ENCODE data around the gene AKAP7.

AKAP7 gene

DNA sequence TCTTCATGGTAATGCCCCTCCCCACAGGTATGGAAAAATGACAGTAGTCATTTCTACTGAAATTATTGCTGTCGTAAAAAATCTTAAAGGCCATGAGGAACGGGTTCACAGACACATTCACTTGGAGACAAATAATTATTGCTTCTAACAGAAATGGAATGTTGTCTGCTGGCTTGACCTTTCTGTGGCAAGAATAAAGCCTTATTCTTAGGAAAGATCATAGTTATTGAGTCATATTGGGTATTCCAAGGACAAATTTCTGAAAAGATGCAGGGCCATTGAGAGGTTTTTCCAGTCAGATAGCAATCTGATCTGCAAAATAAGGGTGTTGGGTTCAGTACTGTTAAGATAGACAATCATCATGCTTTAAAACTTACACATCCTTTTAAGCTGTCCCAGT is 29.2 kb downstream of the AKAP7 start:
- Histone ChIP-seq H3K36me3 (ENCODE audit: control insufficient read depth, insufficient read depth, low read length) (no peaks in the 10 kb centered on the region), H3K18ac (ENCODE audit: low read length) (no peak overlapping the region), H2AK5ac (ENCODE audit: low read length) (no peak overlapping the region), H2BK15ac (replicated peaks; ENCODE audit: low read depth) (no peak overlapping the region), H2BK5ac (ENCODE audit: low read length) (no peak overlapping the region), H4K8ac (ENCODE audit: low read depth, low read length) (no peak overlapping the region), H3K4me3 (ENCODE audit: low read length) (no peak overlapping the region), H3K4me2 (ENCODE audit: low read length) (no peak overlapping the region), H3K4me1 (ENCODE audit: control insufficient read depth, low read depth, low read length) (no peaks in the 10 kb centered on the region), H4K5ac (ENCODE audit: low read length) (no peak overlapping the region), H3K9ac (ENCODE audit: low read length) (no peak overlapping the region), H3K27me3 (ENCODE audit: insufficient read depth, low read length, poor library complexity) (no peaks in the 10 kb centered on the region), H3K79me2 (ENCODE audit: control insufficient read depth, insufficient read depth, low read length) (no peaks in the 10 kb centered on the region), H3K4ac (ENCODE audit: low read depth, low read length) (no peak overlapping the region), H3K27ac (ENCODE audit: low read depth, low read length) (no peak overlapping the region), H3K79me1 (ENCODE audit: low read length) (no peaks in the 10 kb centered on the region), H3K56ac (ENCODE audit: low read length) (no peak overlapping the region), H2BK120ac (ENCODE audit: low read depth, low read length) (peak overlapping the region; percentile 38), H3K23ac (ENCODE audit: low read length) (no peak overlapping the region)
- no peak for DNase-seq
- no CpG with 5 or more reads among the region's 2 CpGs for WGBS (ENCODE audit: extremely low coverage, insufficient coverage, low lambda C conversion rate)

DNA sequence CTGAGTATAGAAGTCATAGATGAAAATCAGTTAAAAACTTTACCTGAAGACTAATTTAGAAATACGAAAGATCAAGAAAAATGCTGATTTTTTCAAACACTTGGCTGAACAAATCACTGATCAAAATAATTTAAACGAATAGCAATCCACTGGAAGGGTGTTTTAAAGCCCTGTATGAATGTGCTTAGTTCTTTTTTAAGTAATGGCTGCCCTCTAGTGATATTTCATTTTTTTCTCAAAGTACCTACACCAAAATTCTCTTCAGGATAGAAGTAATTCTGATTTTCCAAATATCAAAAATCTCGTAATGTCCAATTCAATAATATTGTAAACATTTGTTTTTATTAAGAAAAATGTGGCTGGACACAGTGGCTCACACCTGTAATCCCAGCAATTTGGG is 32.5 kb downstream of the AKAP7 start:
- no peak overlapping the region for H3K9ac ChIP-seq (ENCODE audit: low read length)
- H2BK5ac ChIP-seq (ENCODE audit: low read length): no peak overlapping the region
- no CpG with 5 or more reads among the region's 3 CpGs for WGBS (ENCODE audit: extremely low coverage, insufficient coverage, low lambda C conversion rate)
- no peaks in the 10 kb centered on the region for H3K27me3 ChIP-seq (ENCODE audit: insufficient read depth, low read length, poor library complexity)
- H4K5ac ChIP-seq (ENCODE audit: low read length): no peak overlapping the region
- H3K18ac ChIP-seq (ENCODE audit: low read length): no peak overlapping the region
- DNase-seq: no peak
- no peaks in the 10 kb centered on the region for H3K36me3 ChIP-seq (ENCODE audit: control insufficient read depth, insufficient read depth, low read length)
- H2AK5ac ChIP-seq (ENCODE audit: low read length): no peak overlapping the region
- no peak overlapping the region for H2BK15ac ChIP-seq (replicated peaks; ENCODE audit: low read depth)
- H3K79me1 ChIP-seq (ENCODE audit: low read length): no peaks in the 10 kb centered on the region
- no peak overlapping the region for H3K4ac ChIP-seq (ENCODE audit: low read depth, low read length)
- no peak overlapping the region for H3K4me3 ChIP-seq (ENCODE audit: low read length)
- H3K4me1 ChIP-seq (ENCODE audit: control insufficient read depth, low read depth, low read length): no peaks in the 10 kb centered on the region
- H3K4me2 ChIP-seq (ENCODE audit: low read length): no peak overlapping the region
- H3K79me2 ChIP-seq (ENCODE audit: control insufficient read depth, insufficient read depth, low read length): no peaks in the 10 kb centered on the region
- H4K8ac ChIP-seq (ENCODE audit: low read depth, low read length): no peak overlapping the region
- no peak overlapping the region for H3K27ac ChIP-seq (ENCODE audit: low read depth, low read length)
- H3K56ac ChIP-seq (ENCODE audit: low read length): no peak overlapping the region
- no peak overlapping the region for H2BK120ac ChIP-seq (ENCODE audit: low read depth, low read length)
- no peak overlapping the region for H3K23ac ChIP-seq (ENCODE audit: low read length)

DNA sequence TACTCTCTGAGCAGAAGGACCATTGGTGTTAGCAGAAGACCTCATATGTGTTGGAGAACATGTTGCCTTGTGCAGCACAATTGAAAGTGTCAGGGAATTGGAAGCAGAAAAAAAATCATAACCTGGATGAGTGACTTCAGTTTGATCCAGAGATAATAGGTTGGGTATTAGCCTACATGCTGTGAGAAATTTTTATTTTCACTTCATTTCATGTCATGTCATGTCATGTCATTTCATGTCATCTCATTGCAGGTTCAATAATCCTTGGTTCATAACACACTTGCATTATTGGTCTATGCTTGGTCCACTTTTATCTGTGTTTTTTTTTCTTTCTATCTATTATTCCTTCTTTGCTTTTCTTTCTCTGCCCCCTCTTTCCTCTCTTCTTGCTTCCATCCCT is 34.3 kb downstream of the AKAP7 start:
- Histone ChIP-seq H2BK15ac (replicated peaks; ENCODE audit: low read depth) (no peak overlapping the region), H3K36me3 (ENCODE audit: control insufficient read depth, insufficient read depth, low read length) (no peaks in the 10 kb centered on the region), H2BK120ac (ENCODE audit: low read depth, low read length) (no peak overlapping the region), H2AK5ac (ENCODE audit: low read length) (no peak overlapping the region), H4K8ac (ENCODE audit: low read depth, low read length) (no peak overlapping the region), H3K4me2 (ENCODE audit: low read length) (no peak overlapping the region), H3K9ac (ENCODE audit: low read length) (no peak overlapping the region), H3K27me3 (ENCODE audit: insufficient read depth, low read length, poor library complexity) (no peaks in the 10 kb centered on the region), H3K23ac (ENCODE audit: low read length) (no peak overlapping the region), H3K56ac (ENCODE audit: low read length) (no peak overlapping the region), H3K4ac (ENCODE audit: low read depth, low read length) (no peak overlapping the region), H3K79me2 (ENCODE audit: control insufficient read depth, insufficient read depth, low read length) (no peaks in the 10 kb centered on the region), H3K4me3 (ENCODE audit: low read length) (no peak overlapping the region), H2BK5ac (ENCODE audit: low read length) (no peak overlapping the region), H3K79me1 (ENCODE audit: low read length) (no peaks in the 10 kb centered on the region), H3K4me1 (ENCODE audit: control insufficient read depth, low read depth, low read length) (no peaks in the 10 kb centered on the region), H3K18ac (ENCODE audit: low read length) (no peak overlapping the region), H4K5ac (ENCODE audit: low read length) (no peak overlapping the region), H3K27ac (ENCODE audit: low read depth, low read length) (no peak overlapping the region)
- DNase-seq: no peak

DNA sequence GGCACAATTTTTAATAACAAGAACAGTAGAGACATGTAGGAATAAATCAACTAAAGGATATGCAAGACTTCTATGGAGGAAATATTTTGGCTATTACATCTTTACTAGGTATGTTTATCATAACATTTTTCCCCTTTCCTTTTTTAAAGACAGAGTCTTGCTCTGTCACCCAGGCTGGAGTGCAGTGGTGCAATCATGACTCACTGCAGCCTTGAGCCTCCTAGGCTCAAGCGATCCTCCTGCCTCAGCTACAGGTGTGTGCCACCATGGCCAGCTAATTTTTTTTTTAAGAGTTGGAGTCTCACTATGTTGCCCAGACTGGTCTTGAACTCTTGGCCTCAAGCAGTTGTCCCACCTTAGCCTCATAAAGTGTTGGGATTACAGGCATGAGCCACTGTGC is 37.0 kb downstream of the AKAP7 start:
- Histone ChIP-seq H3K79me2 (ENCODE audit: control insufficient read depth, insufficient read depth, low read length) (no peaks in the 10 kb centered on the region), H3K27me3 (ENCODE audit: insufficient read depth, low read length, poor library complexity) (no peaks in the 10 kb centered on the region), H3K36me3 (ENCODE audit: control insufficient read depth, insufficient read depth, low read length) (no peaks in the 10 kb centered on the region), H3K4me3 (ENCODE audit: low read length) (no peak overlapping the region), H3K4me1 (ENCODE audit: control insufficient read depth, low read depth, low read length) (no peaks in the 10 kb centered on the region), H4K8ac (ENCODE audit: low read depth, low read length) (no peak overlapping the region), H2BK15ac (replicated peaks; ENCODE audit: low read depth) (no peak overlapping the region), H4K5ac (ENCODE audit: low read length) (no peak overlapping the region), H3K18ac (ENCODE audit: low read length) (no peak overlapping the region), H3K79me1 (ENCODE audit: low read length) (no peaks in the 10 kb centered on the region), H2AK5ac (ENCODE audit: low read length) (no peak overlapping the region), H3K27ac (ENCODE audit: low read depth, low read length) (no peak overlapping the region), H3K9ac (ENCODE audit: low read length) (no peak overlapping the region), H3K4ac (ENCODE audit: low read depth, low read length) (no peak overlapping the region), H2BK120ac (ENCODE audit: low read depth, low read length) (no peak overlapping the region), H3K4me2 (ENCODE audit: low read length) (no peak overlapping the region), H3K56ac (ENCODE audit: low read length) (no peak overlapping the region), H3K23ac (ENCODE audit: low read length) (no peak overlapping the region), H2BK5ac (ENCODE audit: low read length) (no peak overlapping the region)
- no peak for DNase-seq
- WGBS (ENCODE audit: extremely low coverage, insufficient coverage, low lambda C conversion rate): no CpG with 5 or more reads among the region's 1 CpG

GRCh38 chr6:131173680-131174079 is 38.4 kb downstream of the AKAP7 start:
- Histone ChIP-seq H3K56ac (ENCODE audit: low read length) (no peak overlapping the region), H3K79me2 (ENCODE audit: control insufficient read depth, insufficient read depth, low read length) (no peaks in the 10 kb centered on the region), H3K27me3 (ENCODE audit: insufficient read depth, low read length, poor library complexity) (no peaks in the 10 kb centered on the region), H3K4me2 (ENCODE audit: low read length) (no peak overlapping the region), H2BK5ac (ENCODE audit: low read length) (no peak overlapping the region), H3K4me3 (ENCODE audit: low read length) (no peak overlapping the region), H3K36me3 (ENCODE audit: control insufficient read depth, insufficient read depth, low read length) (no peaks in the 10 kb centered on the region), H2BK15ac (replicated peaks; ENCODE audit: low read depth) (no peak overlapping the region), H3K79me1 (ENCODE audit: low read length) (no peaks in the 10 kb centered on the region), H3K4ac (ENCODE audit: low read depth, low read length) (no peak overlapping the region), H3K27ac (ENCODE audit: low read depth, low read length) (no peak overlapping the region), H3K18ac (ENCODE audit: low read length) (no peak overlapping the region), H4K5ac (ENCODE audit: low read length) (no peak overlapping the region), H3K4me1 (ENCODE audit: control insufficient read depth, low read depth, low read length) (no peaks in the 10 kb centered on the region), H2BK120ac (ENCODE audit: low read depth, low read length) (no peak overlapping the region), H4K8ac (ENCODE audit: low read depth, low read length) (no peak overlapping the region), H3K23ac (ENCODE audit: low read length) (no peak overlapping the region), H3K9ac (ENCODE audit: low read length) (no peak overlapping the region), H2AK5ac (ENCODE audit: low read length) (no peak overlapping the region)
- DNase-seq: no peak
- WGBS (ENCODE audit: extremely low coverage, insufficient coverage, low lambda C conversion rate): no CpG with 5 or more reads among the region's 1 CpG

- H3K4me2 ChIP-seq (ENCODE audit: low read length): no peak overlapping the region
- no peak overlapping the region for H2AK5ac ChIP-seq (ENCODE audit: low read length)
- H3K79me2 ChIP-seq (ENCODE audit: control insufficient read depth, insufficient read depth, low read length): no peaks in the 10 kb centered on the region
- H2BK15ac ChIP-seq (replicated peaks; ENCODE audit: low read depth): no peak overlapping the region
- no peaks in the 10 kb centered on the region for H3K36me3 ChIP-seq (ENCODE audit: control insufficient read depth, insufficient read depth, low read length)
- no peak overlapping the region for H3K23ac ChIP-seq (ENCODE audit: low read length)
- no peaks in the 10 kb centered on the region for H3K79me1 ChIP-seq (ENCODE audit: low read length)
- H3K27ac ChIP-seq (ENCODE audit: low read depth, low read length): no peak overlapping the region
- no peak overlapping the region for H3K56ac ChIP-seq (ENCODE audit: low read length)
- H4K8ac ChIP-seq (ENCODE audit: low read depth, low read length): no peak overlapping the region
- no peak overlapping the region for H4K5ac ChIP-seq (ENCODE audit: low read length)
- H2BK5ac ChIP-seq (ENCODE audit: low read length): no peak overlapping the region
- H2BK120ac ChIP-seq (ENCODE audit: low read depth, low read length): no peak overlapping the region
- no peak overlapping the region for H3K4me3 ChIP-seq (ENCODE audit: low read length)
- H3K4me1 ChIP-seq (ENCODE audit: control insufficient read depth, low read depth, low read length): no peaks in the 10 kb centered on the region
- no peak overlapping the region for H3K4ac ChIP-seq (ENCODE audit: low read depth, low read length)
- no peak for DNase-seq
- H3K27me3 ChIP-seq (ENCODE audit: insufficient read depth, low read length, poor library complexity): no peaks in the 10 kb centered on the region
- no peak overlapping the region for H3K9ac ChIP-seq (ENCODE audit: low read length)
- H3K18ac ChIP-seq (ENCODE audit: low read length): no peak overlapping the region
- no CpG with 5 or more reads among the region's 2 CpGs for WGBS (ENCODE audit: extremely low coverage, insufficient coverage, low lambda C conversion rate)
These were observed 40.3 kb downstream of the AKAP7 start for GRCh38 chr6:131175564-131175963.
